Fibroblast of mammary gland (primary cell): ENCODE measurements around the gene VTCN1.

Experiments
- DNase-seq: peaks from one replicate; pipeline ENCODE4 v3.0.0-alpha.2; 2010; ENCODE audit warnings: low read depth
- H3K4me3 ChIP-seq: 2 replicates; pipeline ENCODE4 v1.5.1; 2011; ENCODE audit warnings: low read depth, mild to moderate bottlenecking, low read length, moderate library complexity; ENCODE audit not compliant: control insufficient read depth
- TF ChIP-seq, protein P1 (sequence below): conservative IDR thresholded peaks from 2 replicates; pipeline ENCODE4 v1.5.1; 2011; ENCODE audit warnings: low read depth, low read length, inconsistent platforms; ENCODE audit not compliant: control insufficient read depth, insufficient read depth

The VTCN1 gene

GRCh38 chr1:117241512-117241911 lies 30.8 kb upstream of the VTCN1 start:
- no peak for DNase-seq
- no peak overlapping the region for H3K4me3 ChIP-seq
- TF ChIP-seq, protein P1, sequence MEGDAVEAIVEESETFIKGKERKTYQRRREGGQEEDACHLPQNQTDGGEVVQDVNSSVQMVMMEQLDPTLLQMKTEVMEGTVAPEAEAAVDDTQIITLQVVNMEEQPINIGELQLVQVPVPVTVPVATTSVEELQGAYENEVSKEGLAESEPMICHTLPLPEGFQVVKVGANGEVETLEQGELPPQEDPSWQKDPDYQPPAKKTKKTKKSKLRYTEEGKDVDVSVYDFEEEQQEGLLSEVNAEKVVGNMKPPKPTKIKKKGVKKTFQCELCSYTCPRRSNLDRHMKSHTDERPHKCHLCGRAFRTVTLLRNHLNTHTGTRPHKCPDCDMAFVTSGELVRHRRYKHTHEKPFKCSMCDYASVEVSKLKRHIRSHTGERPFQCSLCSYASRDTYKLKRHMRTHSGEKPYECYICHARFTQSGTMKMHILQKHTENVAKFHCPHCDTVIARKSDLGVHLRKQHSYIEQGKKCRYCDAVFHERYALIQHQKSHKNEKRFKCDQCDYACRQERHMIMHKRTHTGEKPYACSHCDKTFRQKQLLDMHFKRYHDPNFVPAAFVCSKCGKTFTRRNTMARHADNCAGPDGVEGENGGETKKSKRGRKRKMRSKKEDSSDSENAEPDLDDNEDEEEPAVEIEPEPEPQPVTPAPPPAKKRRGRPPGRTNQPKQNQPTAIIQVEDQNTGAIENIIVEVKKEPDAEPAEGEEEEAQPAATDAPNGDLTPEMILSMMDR = no peak

DNA sequence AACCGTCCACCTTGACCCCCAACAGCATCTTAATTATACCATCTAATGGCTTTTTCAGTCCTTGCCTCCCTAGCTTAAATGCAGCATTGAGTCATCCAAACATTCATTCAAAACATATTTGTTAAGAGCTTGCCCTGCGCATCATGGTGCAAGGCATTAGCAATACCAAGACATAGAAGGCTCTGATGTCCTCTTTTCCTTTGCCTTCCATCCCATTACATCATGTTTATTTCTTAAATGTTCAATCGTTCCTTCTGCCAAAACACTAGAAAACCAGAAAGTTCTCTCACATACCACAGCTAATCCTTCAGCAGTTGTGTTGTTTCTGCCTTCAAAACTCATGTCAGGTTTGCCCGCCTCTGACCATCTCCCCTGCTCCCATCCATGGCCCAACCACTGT lies 29.8 kb upstream of the VTCN1 start:
- peak; percentile 10 for DNase-seq
- TF ChIP-seq, protein P1 = no peak
- H3K4me3 ChIP-seq = no peak overlapping the region

GRCh38 chr1:117239467-117239866 lies 28.7 kb upstream of the VTCN1 start:
- no peak for DNase-seq
- no peak overlapping the region for H3K4me3 ChIP-seq
- TF ChIP-seq, protein P1 = no peak

DNA sequence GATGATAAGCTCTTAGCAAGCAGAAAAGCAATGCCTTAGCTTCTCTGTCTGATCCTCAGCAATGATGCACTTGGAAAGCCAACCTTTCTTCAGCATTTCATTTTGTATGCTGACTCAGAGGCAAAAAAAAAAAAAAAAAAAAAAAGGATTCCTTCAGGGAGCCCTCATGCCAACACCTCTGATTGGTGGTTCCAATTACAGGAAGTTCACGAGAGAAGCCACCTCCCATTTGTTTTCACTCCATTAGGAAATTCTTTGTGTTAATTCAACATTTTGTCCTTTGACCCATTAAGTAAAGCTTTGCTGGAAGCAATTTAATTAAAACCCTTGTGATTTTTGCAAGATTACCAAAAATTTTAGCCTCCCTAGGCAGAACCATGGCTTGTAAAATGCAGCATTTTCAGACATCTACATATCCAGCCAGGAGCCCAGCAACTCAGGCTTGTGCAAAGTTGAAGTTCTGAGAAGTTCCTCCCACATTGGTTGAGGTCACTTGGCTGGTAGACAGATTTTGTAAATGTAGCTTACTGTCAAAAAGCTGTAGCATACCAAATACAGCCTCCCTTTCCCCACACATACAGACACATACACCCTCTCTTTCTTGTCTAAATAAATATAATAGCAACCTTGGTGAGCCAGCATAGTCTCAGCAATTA lies 27.1 kb upstream of the VTCN1 start:
- peak; percentile 48 for DNase-seq
- H3K4me3 ChIP-seq = no peak overlapping the region
- TF ChIP-seq, protein P1 = no peak

- TF ChIP-seq, protein P1 = no peak
- no peak overlapping the region for H3K4me3 ChIP-seq
- no peak for DNase-seq
Measured at GRCh38 chr1:117235863-117236465, 25.2 kb upstream of the VTCN1 start.

GRCh38 chr1:117232531-117232930 lies 21.8 kb upstream of the VTCN1 start:
- TF ChIP-seq, protein P1 = no peak
- no peak for DNase-seq
- no peak overlapping the region for H3K4me3 ChIP-seq
